Myocyte (in vitro differentiated cells): Measurements from ENCODE around the gene NREP. TPM values are rescaled to one million over a fixed set of nuclear protein-coding genes. Genes with fewer than 3 reads are reported as not detected.
A peak's percentile ranks its signal among the peaks of the same experiment; 100 is the strongest.
"Not testable (repeated sequence)": the region's sequence is repeated elsewhere in the genome, so short reads cannot be mapped to it uniquely, and the experiment has no call there.

Source experiments
- DNase-seq: peaks from one replicate; pipeline ENCODE4 v3.0.0-alpha.2; 2012; ENCODE audit warnings: low read depth
- total RNA-seq: library from RNA; depleted of rRNA; stranded (reverse); fragments of >200 nt; gene quantifications from 2 replicates; pipeline ENCODE4 v1.2.3, GENCODE V29; 2014

Gene NREP
- total RNA-seq, 1 donor from 2014 or later, result 169 TPM

GRCh38 chr5:111741278-111741677 lies 15.7 kb downstream of the NREP start:
- DNase-seq, result no peak

- no peak for DNase-seq
These were observed 17.6 kb downstream of the NREP start for GRCh38 chr5:111739416-111739815.

DNA sequence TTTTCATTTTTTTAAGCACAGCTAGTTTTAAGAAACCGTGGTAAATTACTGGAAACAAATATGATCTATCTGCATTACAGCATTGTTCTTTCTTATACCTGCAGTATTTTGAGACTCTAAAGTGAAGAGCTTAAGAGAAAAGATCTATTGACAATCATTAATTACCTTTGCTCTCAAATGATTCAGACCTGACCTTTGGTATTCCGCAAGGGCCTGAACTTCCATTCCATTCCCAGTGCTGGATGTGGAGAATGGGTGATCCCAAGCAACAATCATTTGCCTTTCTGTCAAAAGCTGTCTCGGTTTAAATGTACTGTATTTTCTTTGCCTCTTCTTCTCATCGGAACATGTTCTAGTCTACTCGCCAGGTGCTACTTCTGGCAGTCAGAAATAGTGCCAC lies 18.9 kb downstream of the NREP start:
- no peak for DNase-seq

GRCh38 chr5:111737716-111738115 lies 19.3 kb downstream of the NREP start:
- no peak for DNase-seq

DNA sequence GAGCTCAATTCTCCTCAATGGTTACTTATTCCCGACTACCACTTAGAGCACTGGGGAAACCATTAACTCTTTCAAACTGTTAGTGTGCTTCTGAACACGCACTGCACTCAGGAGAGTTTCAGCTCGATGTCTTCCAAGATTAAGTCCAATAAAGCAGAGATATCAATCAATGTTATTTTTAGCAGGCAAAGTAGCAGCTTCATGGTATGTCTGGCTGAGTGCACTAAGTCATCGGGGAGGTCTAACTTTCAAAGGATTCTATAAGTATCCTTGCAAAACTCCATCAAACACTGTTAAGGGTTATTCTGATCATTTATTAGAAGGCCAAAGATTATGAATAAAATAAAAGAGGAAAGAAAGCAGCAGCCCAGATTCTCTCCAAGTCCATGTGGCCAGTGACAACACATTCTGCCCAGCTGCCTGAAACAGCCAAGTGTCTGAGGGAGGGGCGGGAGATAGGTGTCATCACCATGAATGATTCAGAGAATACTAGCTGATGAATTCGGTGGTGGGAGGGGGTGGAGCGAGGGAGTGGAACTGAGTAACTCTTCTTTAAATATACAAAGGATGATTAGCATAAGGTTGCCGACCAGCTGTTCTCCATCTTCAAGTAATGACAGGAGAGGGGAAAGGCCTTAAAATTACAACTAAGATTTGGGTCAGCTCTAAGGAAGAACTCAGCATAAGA lies 21.3 kb downstream of the NREP start:
- DNase-seq, result peak; percentile 99

- DNase-seq, result no peak
These were observed 22.4 kb downstream of the NREP start for GRCh38 chr5:111734597-111734996.

DNA sequence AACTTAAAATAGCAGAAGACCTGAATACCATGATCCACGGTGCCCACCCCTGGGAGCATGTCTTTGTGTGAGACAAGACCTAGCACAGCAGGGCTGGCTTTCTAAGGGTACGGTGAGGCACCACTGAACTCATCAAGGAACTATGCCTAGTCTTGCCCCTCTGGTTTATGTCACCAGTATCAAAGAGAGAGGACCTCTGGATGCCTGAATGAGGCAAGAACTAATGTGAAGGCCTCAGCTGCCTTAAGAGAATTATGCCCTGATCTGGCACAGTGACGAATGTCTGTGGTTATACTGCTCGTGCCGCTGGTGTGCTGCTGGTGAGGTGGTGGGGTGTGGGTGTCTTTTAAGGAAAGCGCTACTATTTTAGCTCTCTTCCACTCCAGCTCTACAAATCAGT lies 23.0 kb downstream of the NREP start:
- DNase-seq, result peak; percentile 96

DNA sequence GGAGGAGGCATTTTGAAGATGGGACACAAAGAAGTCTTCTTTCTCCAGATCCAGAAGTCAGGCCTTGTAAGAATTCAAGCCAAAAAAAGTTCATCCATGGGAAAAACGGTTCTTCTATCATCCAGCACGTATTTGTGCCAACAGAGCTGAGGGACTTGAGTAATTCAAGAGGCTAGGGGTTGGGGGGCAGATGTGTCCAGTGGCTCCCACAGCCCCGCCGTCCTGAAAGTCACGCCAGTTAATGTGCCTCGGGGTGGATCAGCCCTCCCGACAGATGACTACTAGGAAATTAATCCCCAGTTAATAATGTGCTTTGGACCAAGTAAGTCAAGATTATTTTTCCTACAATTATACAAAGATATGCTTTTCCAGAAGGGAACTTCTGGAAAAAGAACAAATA lies 23.4 kb downstream of the NREP start:
- DNase-seq, result no peak

- DNase-seq, result no peak
These were observed 25.4 kb downstream of the NREP start for GRCh38 chr5:111731638-111732037.

- no peak for DNase-seq
These were observed 26.2 kb downstream of the NREP start for GRCh38 chr5:111730659-111731382.

DNA sequence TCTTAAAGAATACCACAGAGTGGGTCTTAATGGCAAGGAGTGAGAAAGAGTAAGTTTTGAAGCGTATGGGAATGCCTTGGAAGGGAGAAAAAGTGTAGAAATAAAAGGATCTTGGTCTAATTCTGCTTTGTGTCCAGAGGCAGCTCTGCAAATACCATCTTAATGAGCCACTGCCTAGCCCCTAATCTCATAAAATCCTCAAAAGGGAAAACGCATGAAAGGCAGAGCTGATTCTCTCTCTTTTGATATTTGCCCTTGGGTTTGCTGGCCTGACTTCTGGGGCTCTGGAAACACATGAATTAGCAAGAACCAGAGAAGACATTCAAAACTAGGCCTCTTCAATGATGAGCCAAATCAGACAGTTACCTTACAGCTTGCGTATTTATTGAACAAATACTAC lies 28.1 kb downstream of the NREP start:
- no peak for DNase-seq

DNA sequence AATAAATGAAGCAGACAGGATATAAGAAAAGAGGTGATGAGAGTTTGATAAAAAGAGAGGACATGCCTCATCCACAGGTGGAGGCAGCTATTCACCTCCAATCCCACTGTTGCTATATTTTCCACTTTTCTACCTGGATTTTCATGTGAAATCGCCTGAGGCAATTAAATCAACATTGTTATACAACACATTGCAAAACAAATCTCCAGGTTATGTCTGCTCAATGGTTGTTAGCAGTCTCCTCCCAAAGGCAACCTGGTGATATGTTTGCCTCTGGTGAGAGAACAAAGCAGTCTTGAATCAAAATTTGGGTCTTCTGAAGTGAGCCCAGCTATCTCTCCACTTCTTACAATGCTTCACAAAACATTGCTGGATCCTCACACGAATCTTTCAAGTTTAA lies 30.0 kb downstream of the NREP start:
- DNase-seq, result no peak

DNA sequence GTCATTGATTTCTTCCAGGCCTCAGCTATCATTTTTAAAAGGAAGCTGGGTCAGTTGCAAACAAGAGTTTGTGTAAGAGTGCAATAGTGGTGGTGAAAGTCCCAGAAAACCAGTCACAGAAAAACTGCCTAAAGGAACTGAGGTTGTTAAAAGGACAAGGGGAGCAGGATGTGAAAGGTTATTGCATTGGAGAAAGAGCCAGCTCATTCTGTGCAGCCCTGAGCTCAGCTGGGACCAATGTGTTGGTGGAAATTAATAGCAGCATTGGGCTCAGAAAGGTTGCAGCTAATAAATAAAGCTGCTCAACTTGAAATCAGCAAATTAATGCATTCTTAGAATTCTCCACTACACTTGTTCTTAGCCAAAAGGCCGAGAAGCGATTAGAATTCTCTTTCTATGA lies 34.9 kb downstream of the NREP start:
- no peak for DNase-seq

- no peak for DNase-seq
These were observed 36.6 kb downstream of the NREP start for GRCh38 chr5:111720333-111720890.

DNA sequence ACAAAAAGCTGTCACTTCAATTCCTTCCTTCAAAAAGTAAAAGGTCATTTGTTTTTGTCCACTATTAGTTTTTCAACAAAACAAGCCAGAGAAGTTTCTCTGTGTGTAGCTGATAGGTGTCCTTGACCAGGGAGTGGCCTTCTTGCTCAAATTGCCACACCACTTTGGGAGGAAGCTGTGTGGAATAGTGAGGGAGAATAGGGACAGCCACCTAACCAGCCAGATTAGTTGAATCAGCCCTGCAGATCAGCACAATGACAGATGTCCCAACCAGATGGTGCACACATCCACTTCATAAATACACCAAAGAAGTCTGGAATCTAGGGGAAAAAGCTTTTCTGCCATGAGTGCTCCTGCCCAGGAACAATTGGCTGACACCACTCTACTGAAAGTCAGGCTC lies 37.2 kb downstream of the NREP start:
- no peak for DNase-seq

- not testable (repeated sequence) for DNase-seq
These were observed 40.2 kb downstream of the NREP start for GRCh38 chr5:111716789-111717188.

DNA sequence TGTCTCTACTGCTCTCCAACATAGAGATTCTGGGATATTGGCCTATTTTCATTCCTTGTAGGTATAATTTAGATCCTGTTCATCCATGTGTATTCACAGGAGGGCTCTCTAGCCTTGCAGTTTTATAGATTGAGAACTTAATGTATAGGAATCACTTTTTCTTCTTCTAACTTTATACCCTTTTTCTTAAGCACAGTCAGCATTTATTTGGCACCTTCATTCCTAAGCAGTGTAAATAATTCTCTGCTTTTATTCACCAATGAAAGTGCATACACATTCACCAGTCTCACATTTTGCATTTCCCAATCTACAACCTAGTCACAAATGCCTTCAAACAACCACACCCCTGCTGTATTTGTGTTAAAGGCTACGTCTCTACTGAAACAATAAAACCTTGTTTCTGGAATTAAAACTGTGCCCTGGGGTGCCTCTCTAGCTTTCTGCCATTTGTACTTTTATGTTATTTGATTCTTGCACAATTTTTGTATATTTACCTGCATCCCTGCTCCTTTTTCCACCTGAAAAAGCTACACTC lies 49.3 kb downstream of the NREP start:
- no peak for DNase-seq

GRCh38 chr5:111706345-111706744 lies 50.6 kb downstream of the NREP start:
- DNase-seq, result no peak

DNA sequence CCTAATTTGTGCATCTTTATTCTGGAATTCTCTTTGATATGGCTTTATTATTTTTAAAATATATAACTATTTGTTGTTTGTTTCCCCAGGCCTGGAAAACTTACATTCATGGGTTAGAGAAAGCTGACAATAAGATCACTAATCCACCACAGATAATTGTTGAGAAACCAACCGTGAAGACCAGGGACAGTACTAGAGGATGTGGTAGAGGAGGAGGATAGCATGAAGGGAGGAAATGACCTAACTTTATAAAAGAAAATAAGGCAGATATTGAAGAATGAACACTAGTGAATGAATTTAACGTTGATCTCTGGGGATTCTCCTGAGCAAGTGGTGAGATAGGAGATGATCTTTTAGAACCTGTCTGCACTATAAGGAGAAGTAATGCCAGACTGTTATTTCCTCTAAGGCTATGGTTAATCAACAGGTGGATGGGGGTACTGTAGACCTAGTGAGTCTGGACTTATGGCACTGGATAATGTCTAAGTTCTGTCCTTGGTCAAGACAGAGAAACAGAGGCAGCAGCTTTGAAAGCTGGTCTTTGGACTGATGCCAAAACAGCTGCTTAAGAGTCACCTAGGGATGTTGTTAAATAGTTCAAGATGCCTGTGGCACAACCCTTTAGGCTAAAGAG lies 52.4 kb downstream of the NREP start:
- DNase-seq, result no peak

DNA sequence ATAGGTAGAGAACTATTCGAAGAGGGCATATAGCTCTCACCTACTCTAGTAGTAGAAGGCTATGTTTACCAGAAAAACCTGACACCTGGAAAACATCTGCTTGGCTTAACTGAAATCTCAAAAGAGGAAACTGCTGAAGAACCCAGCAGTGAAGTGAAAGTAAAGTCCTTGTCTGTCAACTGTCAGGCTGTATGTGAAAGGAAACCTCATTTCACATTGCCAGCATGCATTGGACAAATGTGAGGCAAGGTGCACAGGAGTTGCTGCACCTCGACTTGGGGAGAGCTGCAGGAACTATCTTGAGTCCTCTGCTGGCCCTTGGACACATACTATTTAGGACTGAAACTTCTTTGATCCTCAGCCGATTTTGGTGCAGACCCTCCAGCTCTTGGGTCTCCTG lies 53.3 kb downstream of the NREP start:
- no peak for DNase-seq

GRCh38 chr5:111699976-111700375 lies 57.0 kb downstream of the NREP start:
- DNase-seq, result no peak

DNA sequence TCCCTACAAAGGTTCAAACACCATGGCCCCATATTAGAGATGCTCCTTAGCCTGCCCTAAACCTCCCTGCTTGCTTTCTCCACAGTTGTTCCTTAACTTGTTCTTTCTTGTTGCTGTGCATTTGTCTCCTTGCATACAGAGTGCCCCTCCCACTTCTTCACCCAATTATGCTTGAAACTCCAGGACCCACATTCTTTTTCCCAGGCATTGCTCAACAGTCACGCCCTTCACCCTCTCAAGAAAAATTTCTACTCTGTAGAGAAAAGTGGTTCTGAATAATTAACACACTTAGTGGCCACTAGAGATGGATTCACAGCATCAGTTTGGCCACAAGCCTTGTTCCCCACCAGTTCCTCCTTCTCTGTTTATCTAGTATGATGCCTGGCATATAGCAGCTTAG lies 57.7 kb downstream of the NREP start:
- DNase-seq, result no peak
